Activated B cell treated with CpG ODN at 0.5 μM for 24 hours (primary cell): ENCODE measurements around the gene CSNK1G2. TPM values are rescaled to one million over a fixed set of nuclear protein-coding genes. Genes with fewer than 3 reads are reported as not detected.

Experiments
- ATAC-seq: fragments of 200-7000 bp; cut with Tn5 transposase; one replicate; pipeline ENCODE4 v1.10.0; 2021; ENCODE audit warnings: low read depth, mild to moderate bottlenecking, moderate library complexity
- CTCF ChIA-PET: fragments of 350-600 bp; sonication (Branson Sonifier 250); formaldehyde crosslinking; loops from one replicate; lab custom pipeline; 2021; ENCODE audit warnings: antibody characterized with exemption; lab: Charles Lee
- POLR2A ChIA-PET: fragments of 350-600 bp; sonication (Branson Sonifier 250); formaldehyde crosslinking; loops from one replicate; lab custom pipeline; 2021; ENCODE audit warnings: antibody characterized with exemption; lab: Charles Lee
- DNase-seq: peaks from one replicate; pipeline ENCODE4 v3.0.0; 2022
- H3K27ac Mint-ChIP-seq: one replicate; pipeline ENCODE4 v1.8.0; 2020; ENCODE audit warnings: mixed read lengths
- H3K27me3 Mint-ChIP-seq: one replicate; pipeline ENCODE4 v1.8.0; 2021; ENCODE audit warnings: mixed read lengths
- H3K36me3 Mint-ChIP-seq: one replicate; pipeline ENCODE4 v1.8.0; 2021; ENCODE audit warnings: low read depth, mixed read lengths
- H3K4me1 Mint-ChIP-seq: one replicate; pipeline ENCODE4 v1.8.0; 2021; ENCODE audit warnings: mixed read lengths
- H3K4me3 Mint-ChIP-seq: one replicate; pipeline ENCODE4 v1.8.0; 2020; ENCODE audit warnings: mild to moderate bottlenecking, mixed read lengths
- H3K9me3 Mint-ChIP-seq: one replicate; pipeline ENCODE4 v1.8.0; 2020; ENCODE audit warnings: mixed read lengths
- CTCF ChIP-seq: fragments of 200-600 bp; IDR thresholded peaks from one replicate; pipeline ENCODE4 v1.8.0; 2022; ENCODE audit warnings: antibody characterized with exemption, mild to moderate bottlenecking
- intact Hi-C: fragments of 100-400 bp; cut with micrococcal nuclease; formaldehyde crosslinking; loops from one replicate; pipeline ENCODE4 v1.15.1; 2024
- total RNA-seq: library from RNA; stranded (reverse); gene quantifications from 2 replicates; pipeline ENCODE4 v1.2.3, GENCODE V29; 2022

Gene CSNK1G2
- total RNA-seq, 1 donor from 2014 or later, result 89.1 TPM

GRCh38 chr19:1991018-1991913, 50.3 kb downstream of the CSNK1G2 start:
- Mint-ChIP-seq H3K27ac (no peak overlapping the region), H3K9me3 (no peaks in the 10 kb centered on the region), H3K4me3 (no peak overlapping the region), H3K36me3 (peaks cover 60% of the 10 kb centered on the region), H3K4me1 (peaks cover 2% of the 10 kb centered on the region), H3K27me3 (no peaks in the 10 kb centered on the region)
- CTCF ChIA-PET, result no interaction called here
- POLR2A ChIA-PET, result interaction anchor here (0.7 to 0.9 kb wide), 2 partner anchors 140 to 289 kb away, joined by 3 to 4 read pairs; no protein-coding TSS in a partner anchor
- ATAC-seq (no peak), DNase-seq (no peak)
- no peak for TF ChIP-seq CTCF
- intact Hi-C loops, result no loop called here

GRCh38 chr19:1992759-1993260, 51.8 kb downstream of the CSNK1G2 start:
- peaks cover 2% of the 10 kb centered on the region for H3K4me1 Mint-ChIP-seq
- POLR2A ChIA-PET, result no interaction called here

GRCh38 chr19:1997353-1998233, 56.6 kb downstream of the CSNK1G2 start:
- H3K4me3 Mint-ChIP-seq, result no peak overlapping the region
- ChIA-PET CTCF (no interaction called here), POLR2A (interaction anchor here (1.0 kb wide), 1 partner anchor 65 kb away, joined by 4 read pairs; no protein-coding TSS in a partner anchor)
- peaks cover 5% of the 10 kb centered on the region for H3K4me1 Mint-ChIP-seq
- H3K9me3 Mint-ChIP-seq, result no peaks in the 10 kb centered on the region
- H3K27ac Mint-ChIP-seq, result no peak overlapping the region
- intact Hi-C loops, result no loop called here
- H3K27me3 Mint-ChIP-seq, result no peaks in the 10 kb centered on the region
- ATAC-seq, result no peak
- TF ChIP-seq CTCF, result no peak
- peaks cover 44% of the 10 kb centered on the region for H3K36me3 Mint-ChIP-seq
- no peak for DNase-seq

More at GRCh38 chr19:1992759-1993260, 51.8 kb downstream of the CSNK1G2 start:
- H3K4me3 Mint-ChIP-seq, result no peak overlapping the region
- CTCF ChIA-PET, result no interaction called here
- no peak overlapping the region for H3K27ac Mint-ChIP-seq
- no peak for TF ChIP-seq CTCF
- H3K9me3 Mint-ChIP-seq, result no peaks in the 10 kb centered on the region
- ATAC-seq (peak; percentile 31), DNase-seq (no peak)
- peaks cover 59% of the 10 kb centered on the region for H3K36me3 Mint-ChIP-seq
- intact Hi-C loops, result no loop called here
- H3K27me3 Mint-ChIP-seq, result no peaks in the 10 kb centered on the region

GRCh38 chr19:1998712-1999708, 58.0 kb downstream of the CSNK1G2 start:
- no peak for ATAC-seq
- Mint-ChIP-seq H3K36me3 (peaks cover 50% of the 10 kb centered on the region), H3K4me3 (no peak overlapping the region), H3K9me3 (no peaks in the 10 kb centered on the region), H3K4me1 (peaks cover 5% of the 10 kb centered on the region), H3K27ac (no peak overlapping the region), H3K27me3 (no peaks in the 10 kb centered on the region)
- CTCF ChIA-PET, result no interaction called here
- POLR2A ChIA-PET, result interaction anchor here (0.5 to 1.0 kb wide), 2 partner anchors 66 to 76 kb away, joined by 3 to 4 read pairs; no protein-coding TSS in a partner anchor
- TF ChIP-seq CTCF, result no peak
- DNase-seq, result no peak
- intact Hi-C loops, result no loop called here
